NCI-H2196 (cell line): ENCODE data around the gene SSUH2.
"Not testable (repeated sequence)": the region's sequence is repeated elsewhere in the genome, so short reads cannot be mapped to it uniquely, and the experiment has no call there.

Source experiments
- DNase-seq: peaks from one replicate; lab custom pipeline; 2025; ENCODE audit not compliant: unreplicated experiment; lab: John Stamatoyannopoulos, UW

Gene SSUH2

DNA sequence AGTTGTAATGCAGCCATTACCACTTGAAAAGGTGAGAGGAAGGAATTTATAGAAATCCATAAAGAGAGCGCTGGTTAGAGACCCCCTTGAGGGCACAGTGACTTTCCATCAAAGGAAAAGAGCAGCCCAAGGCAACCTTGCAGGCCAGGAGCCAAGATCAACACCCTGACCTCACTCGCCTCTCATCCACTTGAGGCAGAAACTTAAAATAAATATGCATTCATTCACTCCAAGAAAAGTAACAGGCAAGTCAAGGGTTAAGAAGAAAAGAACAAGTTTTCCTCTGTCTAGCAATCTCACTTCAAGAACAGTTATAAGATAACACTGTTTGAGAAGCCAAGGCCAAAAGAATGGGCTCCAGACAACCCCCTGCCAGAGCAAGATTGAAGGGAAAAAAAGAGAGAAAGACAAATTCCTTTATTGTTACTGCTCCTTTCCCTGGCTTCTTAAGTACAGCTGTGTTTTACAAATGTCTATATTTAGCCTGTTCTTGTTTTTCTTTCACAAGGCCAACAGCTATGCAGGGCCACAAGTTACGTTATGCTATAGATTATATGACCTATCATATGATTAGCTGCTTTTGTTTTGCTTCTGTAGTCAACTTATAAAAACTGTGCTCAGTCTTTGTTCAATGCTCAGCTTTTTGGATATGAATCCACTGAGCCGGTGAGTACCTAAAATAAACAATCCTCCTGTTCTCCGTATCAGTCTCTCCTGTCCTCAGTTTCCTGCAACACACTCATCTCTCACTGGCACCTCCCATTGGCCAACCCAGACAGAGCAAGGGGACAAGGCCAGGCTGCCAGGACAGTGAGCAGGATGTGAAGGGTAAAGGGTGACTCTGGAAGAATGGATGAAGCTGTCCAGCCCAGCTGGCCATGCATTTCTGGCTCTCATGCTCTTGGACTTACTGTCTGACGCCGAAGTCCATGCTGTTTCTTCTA, 15.8 kb upstream of the SSUH2 start:
- no peak for DNase-seq

DNA sequence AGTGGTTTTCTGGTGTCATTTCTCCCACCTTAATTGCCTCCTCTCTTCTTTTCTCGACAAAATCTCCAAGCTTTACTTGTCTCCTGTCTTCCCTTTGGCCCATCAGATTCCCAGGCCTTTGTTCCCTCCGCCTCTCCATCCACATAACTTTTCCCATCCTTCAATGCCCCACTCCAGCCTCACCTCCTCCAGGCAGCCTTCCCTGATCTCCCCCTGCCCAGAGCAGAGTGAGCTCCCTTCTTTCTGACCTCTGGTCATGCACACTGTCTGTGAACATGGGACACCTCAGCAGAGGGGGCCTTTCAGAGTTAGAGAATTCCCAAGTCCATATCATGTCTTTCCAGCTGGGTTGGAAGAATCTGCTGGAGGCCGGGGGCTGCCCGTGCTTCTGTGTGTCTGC, 14.6 kb upstream of the SSUH2 start:
- DNase-seq: no peak

DNA sequence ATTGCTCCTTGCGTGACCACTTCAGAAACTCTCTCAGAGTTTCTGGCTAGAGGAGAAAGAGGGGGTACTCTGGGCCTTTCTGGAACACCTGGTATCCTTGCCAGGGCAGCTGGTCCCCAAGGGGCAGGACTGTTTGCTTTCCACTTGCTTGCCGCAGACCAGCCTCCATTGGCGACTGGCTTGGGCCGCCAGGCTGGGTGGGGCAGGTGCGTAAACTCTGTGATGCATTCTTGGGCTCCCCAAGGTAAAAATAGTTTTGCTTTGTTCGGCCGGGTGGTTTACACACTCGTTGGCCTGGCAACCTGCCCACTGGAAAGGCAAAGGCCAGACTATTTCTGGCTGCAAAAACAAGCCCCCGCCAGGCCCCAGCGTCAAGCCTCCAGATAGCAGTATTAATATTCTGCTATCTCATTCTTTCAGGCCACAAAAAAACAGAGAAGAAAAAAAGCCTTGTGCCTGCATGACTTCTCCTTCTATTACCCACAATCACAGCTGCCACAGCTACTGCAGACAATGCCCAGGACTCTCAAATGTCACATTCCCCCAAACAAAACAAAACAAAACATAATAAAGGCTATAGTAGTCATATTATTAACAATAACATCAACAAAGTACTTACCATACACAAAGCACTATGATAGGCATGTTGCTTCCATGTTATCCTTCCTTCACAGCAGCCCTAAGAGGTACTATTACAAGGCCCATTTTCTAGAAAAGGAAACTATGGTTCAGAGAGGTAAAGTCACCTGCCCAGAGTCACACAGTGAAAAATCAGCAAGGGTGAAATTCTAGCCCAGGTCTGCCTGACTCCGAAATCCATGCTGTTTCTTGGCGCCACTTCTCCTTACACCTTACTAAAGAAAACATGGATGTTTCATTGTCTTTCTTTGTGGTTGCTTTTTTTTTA, 14.0 kb upstream of the SSUH2 start:
- peak; percentile 13 for DNase-seq

DNA sequence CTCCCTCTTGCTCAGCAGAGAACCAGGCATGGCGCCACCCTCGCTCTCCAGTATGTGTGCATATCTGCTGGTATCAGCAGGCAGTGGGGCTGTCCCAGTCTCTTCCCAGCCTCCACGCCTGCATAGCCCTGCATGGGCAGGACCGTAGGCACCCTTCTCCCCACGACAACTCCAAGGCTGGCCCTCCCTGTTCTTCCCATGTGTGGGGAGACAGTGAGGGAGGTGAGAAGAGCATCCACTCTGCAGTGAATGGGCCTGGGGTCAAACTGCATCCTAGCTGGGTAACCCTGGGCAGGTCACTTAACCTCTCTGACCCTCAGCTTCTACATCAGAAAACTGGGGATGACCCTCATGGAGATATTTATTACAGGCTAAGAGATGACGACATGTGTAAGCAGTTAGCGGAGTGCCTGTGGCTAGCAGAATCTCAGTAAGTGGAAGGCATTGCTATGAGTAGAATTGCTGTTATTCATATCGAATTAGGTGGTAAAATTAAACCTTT, 13.3 kb upstream of the SSUH2 start:
- DNase-seq: no peak

DNA sequence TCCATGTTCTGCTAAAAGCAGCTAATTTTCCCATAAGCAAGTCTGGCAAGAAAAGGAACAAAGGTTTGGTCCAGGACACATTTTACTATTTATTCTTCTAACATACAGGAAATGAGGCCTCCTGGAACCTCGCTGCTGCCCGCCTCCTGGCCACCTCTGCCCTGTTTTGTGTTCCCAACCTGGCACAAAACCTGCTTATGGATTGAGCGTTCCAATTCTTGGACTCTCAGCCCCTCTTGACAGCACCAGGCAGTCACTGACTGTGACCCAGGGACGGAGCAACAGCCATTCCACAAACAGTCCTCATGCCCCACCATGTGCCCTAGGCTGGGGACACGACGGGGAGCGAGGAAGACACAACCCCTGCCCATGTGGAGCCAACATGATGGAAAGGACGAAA, 11.6 kb upstream of the SSUH2 start:
- no peak for DNase-seq

DNA sequence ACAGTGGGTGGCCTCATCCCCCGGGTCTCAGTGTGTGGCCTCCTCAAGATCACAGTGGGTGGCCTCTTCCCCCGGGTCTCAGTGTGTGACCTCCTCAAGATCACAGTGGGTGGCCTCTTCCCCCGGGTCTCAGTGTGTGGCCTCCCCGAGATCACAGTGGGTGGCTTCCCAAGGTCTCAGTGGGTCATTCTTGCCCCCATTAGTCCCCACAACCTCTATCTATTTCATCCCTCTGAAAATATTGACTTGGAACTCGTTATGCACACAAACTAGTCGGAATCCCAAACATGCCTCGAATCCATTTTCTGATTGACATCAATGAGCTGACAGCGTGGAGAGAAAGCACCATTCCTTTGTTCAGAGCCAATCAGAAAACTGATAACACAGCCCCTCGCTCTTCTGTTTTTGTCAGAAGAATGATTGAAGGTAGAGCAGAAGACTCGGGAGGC, 10.8 kb upstream of the SSUH2 start:
- no peak for DNase-seq

DNA sequence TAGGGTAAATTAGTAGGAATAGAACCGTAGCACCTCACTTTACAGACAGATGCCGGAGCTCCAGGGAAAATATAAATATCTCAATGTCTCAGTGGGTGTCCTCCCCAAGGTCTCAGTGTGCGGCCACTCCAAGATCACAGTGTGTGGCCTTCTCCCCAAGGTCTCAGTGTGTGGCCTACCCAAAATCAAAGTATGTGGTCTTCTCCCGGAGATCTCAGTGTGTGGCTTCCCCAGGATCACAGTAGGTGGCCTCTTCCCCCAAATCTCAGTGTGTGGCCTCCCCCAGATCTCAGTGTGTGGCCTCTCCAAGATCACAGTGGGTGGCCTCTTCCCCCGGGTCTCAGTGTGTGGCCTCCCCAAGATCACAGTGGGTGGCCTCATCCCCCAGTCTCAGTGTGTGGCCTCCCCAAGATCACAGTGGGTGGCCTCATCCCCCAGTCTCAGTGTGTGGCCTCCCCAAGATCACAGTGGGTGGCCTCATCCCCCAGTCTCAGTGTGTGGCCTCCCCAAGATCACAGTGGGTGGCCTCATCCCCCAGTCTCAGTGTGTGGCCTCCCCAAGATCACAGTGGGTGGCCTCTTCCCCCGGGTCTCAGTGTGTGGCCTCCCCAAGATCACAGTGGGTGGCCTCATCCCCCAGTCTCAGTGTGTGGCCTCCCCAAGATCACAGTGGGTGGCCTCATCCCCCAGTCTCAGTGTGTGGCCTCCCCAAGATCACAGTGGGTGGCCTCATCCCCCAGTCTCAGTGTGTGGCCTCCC, 10.2 kb upstream of the SSUH2 start:
- not testable (repeated sequence) for DNase-seq

DNA sequence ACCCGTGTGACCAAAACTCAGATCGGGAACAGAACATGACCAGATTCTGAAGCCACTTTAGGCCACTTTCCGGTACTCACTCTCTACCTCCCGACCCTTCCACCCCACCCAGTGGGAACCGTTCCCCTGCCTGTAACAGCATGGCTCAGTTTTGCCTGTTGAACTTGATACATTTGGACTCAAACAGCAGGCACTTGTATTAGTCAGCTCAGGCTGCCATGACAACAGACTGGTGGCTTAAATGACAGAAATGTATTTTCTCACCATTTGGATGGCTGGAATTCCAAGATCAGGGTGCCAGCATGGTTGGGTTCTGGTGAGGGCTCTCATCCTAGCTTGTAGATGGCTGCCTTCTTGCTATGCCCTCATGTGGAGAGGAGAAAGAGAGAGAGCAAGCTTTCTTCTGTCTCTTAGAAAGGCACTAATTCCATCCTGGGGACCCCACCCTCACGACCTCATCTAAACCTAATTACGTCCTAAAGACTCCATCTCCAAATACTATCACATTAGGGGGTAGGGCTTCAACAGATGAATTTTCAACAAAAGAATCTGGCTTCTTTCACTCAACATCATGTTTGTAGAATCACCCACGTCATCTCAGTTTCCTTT, 9.3 kb upstream of the SSUH2 start:
- DNase-seq: no peak

DNA sequence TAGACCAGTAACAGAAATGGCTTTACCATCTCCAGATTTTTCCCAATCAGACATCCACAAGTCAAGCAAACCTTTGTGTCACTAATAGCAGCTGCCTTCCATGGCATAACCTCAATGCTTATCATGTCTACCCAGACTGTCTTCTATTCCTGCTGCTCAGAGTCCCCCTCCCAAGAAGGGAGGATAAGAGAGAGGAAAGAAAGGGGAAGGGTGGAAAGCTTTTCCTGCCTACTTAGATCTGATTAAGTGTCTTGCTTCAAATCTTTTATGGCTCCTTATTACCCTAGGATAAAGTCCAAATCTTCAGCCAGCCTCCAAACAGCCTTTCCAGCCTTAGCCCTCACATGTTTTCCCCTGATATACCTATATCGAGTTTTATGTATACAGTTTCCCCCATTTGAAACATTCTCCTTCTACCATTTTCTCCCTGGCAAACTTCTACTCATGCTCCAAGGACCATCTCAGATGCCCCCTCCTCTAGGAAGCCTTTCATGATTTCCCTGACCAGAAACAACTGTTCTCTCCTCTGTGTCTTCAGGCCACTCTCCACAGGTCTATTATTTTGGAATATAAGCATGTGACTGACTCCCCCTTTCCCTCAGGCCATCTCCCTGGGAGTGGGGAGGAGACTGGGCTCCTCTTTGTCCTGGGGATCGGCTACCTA, 7.9 kb upstream of the SSUH2 start:
- no peak for DNase-seq

DNA sequence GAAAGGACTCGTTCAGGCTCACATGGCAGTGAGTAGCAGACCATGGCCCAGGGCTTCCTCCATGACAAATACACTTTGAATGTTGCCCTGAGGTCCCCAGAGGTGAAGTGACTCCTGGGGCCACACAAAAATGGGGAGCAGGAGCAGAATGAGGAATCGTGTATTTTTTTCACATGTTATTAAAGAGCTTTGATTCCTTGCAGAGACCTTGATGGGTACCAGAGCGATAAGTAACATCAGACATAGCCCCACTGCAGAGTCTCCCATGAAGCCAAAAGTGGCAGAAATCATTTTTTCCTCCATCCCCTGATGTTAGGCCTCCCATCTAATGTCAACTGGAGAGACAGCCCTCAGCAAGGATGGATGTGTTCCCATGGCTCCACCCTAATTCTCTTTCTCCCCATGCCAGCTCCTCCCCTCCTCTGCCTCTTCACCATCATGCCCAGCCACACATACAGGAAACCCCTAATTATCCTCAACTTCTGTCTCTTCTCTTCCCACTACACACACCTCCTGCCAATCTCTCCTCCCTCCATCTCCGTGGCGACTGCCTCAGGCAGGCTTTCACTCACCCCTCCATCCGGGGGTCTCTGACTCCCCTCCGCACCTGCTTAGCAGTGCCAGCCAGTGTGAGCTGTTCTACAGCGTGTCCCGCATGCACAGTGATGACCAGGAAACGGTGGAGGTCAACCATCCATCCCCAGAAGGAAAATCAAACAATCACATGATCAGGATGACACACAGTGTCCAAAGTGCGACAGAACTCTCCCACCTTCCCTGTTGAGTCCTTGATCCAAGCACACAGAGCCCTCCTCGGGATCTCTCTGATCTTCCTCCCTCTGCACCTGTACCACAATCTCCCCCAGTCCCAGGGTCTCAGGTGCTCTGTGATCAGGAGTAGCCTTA, 7.1 kb upstream of the SSUH2 start:
- no peak for DNase-seq

DNA sequence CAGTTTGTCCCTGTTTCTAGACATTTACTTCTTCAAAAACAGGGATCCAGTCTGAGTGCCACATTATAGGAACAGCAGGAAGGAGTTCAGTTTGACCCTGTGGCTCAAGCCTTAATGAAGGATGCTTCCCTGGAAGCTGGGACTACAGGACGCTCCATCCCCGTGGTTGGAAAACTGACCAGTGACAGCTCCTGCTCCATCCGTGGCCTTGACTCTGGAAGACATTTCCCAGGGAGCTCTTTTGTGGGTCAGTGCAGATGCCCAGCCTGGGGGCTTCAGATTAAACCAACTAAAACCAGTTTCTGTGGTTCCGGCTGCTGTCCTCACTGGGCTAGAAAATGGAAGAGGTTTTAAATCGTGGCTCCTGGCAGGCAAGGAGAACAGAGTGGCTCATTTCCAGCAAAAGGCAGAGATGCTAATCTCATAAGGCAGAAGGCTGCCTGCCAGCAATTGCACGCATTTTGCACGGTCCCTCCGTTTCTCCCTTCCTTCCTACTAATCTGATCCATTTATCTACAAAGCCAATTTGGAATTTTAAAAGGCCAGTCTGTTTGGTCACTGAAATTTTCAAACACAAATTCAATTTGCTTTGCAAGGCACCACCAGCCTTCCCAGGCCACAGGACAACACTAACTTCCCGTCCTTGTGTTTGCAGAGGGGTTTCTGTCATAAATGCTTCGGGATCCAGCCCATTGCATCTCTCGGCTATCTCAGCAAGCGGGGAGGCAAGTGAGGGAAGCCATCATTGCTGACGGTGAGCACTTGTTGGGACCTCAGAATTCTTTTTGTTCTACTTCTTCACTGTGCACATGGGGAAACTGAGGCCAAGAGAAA, 6.2 kb upstream of the SSUH2 start:
- no peak for DNase-seq

DNA sequence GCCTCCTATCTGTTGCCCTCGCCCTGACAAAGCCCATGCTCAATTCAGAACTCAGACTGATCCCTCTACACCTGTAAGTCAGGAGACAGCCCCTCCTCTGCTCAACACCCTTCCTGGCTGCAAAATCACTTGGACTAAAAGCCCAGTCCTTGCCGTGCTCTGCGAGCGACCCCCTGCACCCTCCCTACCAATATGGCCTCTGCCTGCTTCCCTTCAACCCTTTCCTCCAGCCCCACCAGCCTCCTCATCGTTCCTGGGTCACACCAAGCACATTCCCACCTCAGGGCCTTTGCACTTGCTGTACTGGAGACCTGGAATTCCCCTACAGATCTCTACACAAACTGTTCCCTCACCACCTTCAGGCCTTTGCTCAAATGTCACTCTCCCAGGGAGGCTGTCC, 5.2 kb upstream of the SSUH2 start:
- DNase-seq: no peak

DNA sequence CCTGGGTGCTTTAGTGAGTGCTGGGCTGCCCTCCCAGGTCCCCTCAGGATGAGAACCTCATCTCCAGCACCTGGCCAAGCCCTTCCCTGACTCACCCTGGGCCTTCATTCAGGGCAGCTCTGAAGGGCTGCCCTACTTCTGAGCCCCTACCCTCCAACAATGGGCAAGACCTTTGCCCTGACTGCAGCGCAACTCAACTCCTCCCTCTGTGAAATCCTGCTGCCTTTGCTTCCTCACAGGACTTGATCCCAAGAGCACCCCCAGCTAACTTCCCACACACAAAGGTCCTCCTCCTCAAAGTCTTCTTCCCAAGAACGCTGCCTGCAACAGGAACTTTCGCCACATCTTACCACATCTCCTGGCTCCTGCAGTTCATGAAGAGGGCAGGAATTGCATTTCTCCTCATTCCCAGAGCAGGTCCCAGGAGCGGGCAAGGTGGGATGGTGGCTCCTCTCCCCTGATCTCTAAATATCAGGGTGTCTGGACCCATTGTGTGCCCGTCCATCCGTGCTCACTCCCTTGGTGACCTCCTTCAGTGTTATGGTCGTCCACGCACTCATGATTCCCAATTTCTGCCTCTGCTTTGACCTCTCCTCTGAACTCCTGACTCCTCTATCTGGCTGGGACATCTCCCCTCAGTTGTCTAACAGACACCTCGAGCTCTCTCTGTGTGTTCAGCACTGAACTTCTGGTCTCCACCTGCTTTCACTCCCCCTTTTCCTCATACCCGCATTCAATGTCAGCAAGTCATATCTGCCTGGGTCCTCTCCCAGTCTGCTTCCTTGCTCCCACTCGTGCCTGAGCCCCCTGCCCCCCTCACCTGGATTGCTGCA, 4.5 kb upstream of the SSUH2 start:
- no peak for DNase-seq

DNA sequence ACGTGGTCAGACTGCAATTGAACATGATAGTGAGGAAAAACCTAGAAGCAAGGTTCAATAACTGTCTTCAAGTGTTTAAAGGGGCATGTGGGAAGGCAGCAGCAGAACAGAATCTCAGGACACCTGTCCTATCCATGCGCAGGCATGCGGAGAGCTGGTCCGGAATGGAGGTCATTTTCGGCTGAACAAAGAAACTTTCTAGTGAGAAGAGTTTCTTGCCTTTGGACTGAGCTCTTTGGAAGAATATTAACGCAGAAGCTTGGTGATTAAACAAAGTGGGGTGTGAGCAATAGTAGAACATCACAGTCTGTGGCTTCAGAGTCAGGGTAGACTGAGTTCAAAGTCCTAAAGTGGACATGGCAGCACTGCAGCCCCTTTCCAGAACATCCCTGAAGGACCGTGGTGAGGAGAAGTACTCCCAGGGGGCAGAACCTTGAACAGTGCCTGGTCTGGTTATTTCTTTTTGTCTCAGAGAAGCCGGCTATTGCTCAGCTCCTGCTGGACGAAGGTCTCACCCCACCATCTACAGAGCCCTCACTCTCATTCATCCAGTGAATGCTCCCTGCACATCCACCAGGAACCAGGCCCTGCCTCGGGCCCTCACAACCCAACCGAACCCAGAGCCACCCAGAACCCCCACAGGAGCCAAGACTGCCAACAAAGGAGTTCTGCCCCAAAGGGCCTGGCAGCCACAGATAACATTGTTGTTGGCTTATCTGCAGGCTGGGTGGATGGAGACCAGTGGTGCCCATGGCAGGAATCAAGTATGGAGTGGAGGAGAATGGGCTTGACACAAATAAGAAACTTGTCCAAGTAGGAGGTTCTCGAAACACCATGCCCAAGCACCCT, 2.8 kb upstream of the SSUH2 start:
- no peak for DNase-seq

DNA sequence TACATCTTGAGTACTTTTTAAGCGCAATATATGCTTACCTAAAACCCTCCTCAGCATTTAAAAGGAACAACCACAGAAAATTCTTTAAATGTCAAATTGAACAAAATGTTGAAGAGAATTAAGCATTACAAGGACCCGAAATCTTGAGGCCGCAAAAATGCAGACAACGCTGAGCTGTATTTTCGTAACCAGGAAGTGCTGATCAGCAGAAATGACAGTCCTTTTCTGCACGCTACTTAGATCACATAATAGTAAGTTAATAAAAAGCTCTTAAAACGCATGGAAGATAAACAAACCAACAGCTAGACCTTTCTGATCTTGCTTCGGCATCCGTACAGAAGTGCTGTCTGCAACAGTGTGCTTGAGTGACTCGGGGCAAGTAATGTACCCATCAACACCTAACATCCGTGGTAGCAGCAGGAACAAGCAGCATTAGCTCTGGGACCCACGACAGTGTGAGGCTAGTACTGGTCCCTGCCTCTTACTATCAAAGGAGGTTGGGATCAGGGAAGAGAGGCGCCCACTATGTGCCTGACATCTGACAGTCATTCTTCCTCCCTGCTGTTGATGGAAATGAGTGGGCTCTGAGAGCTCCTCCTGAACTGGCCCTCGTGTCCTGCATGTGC, 1.8 kb upstream of the SSUH2 start:
- DNase-seq: no peak

DNA sequence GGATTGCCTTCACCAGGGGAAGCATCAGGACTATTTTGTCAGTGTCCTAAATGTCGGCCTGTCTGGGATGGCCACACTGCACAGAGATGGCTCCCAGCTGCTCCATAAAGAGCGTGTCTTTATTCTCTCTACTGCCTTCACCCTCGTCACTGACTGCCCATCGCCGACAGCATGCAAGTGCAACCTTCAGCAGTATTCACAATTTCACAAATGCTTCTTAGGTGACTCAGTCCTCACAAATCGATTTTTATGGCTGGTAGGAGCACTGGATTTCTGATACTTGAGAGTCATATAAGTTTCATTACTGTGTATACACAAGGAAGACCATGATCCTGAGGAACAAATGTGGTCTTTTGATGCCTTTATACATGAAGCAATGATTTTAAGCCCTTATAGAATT, 1.1 kb upstream of the SSUH2 start:
- no peak for DNase-seq
